Gastroesophageal sphincter (tissue), 4 donors: Measurements from ENCODE around the gene SDK1. TPM values are rescaled to one million over a fixed set of nuclear protein-coding genes. Genes with fewer than 3 reads are reported as not detected.

Experiments used
- ATAC-seq: fragments of 150-250 bp; one replicate; pipeline ENCODE4 v1.9.1; 2016; ENCODE audit warnings: mild to moderate bottlenecking, moderate library complexity
- H3K27ac ChIP-seq, 4 donors: fragments of 200-600 bp; sonication (generic) in 3 of 4; 1 replicate in 3 of 4; 2 replicates in 1 of 4; pipeline ENCODE4 v1.5.1; 2016 to 2019
- H3K27me3 ChIP-seq: fragments of 200-600 bp; sonication (generic); one replicate; pipeline ENCODE4 v1.5.1; 2019
- H3K36me3 ChIP-seq, 2 donors: fragments of 200-600 bp; sonication (generic); one replicate each; pipeline ENCODE4 v1.5.1; 2019; ENCODE audit warnings: control low read depth in 1 of 2
- H3K4me1 ChIP-seq, 3 donors: fragments of 200-600 bp; sonication (generic); 1 replicate in 2 of 3; 2 replicates in 1 of 3; pipeline ENCODE4 v1.5.1; 2016 to 2019; ENCODE audit warnings: control low read depth in 2 of 3
- H3K4me3 ChIP-seq, 2 donors: fragments of 200-600 bp; sonication (generic); one replicate each; pipeline ENCODE4 v1.5.1; 2019; ENCODE audit warnings: mild to moderate bottlenecking in 1 of 2, moderate library complexity in 1 of 2
- H3K9me3 ChIP-seq, 3 donors: fragments of 200-600 bp; sonication (generic); one replicate each; pipeline ENCODE4 v1.5.1; 2017 to 2019; ENCODE audit warnings: control low read depth in 2 of 3
- EP300 ChIP-seq: sonication (generic); formaldehyde crosslinking; IDR thresholded peaks from one replicate; pipeline ENCODE4 v1.6.1; 2017; ENCODE audit warnings: antibody characterized with exemption, mild to moderate bottlenecking
- POLR2A ChIP-seq, 2 donors: fragments of 450-650 bp; IDR thresholded peaks; one replicate each; pipeline ENCODE4 v1.6.1; 2017; ENCODE audit warnings: antibody characterized with exemption in 2 of 2, mild to moderate bottlenecking in 2 of 2, moderate library complexity in 1 of 2
- POLR2AphosphoS5 ChIP-seq: sonication (generic); formaldehyde crosslinking; IDR thresholded peaks from one replicate; pipeline ENCODE4 v1.6.1; 2017; ENCODE audit warnings: antibody characterized with exemption
- WGBS, 2 donors: methylation state at CpG; one replicate each; pipeline ENCODE4 v1.1.5; 2018; ENCODE audit warnings: low coverage in 1 of 2; 5-methylcytosine and 5-hydroxymethylcytosine counted together
- total RNA-seq, 4 donors: library from RNA; depleted of rRNA; stranded (reverse); fragments of >200 nt; gene quantifications; one replicate each; pipeline ENCODE4 v1.1.0, GENCODE V29; 2016
- TF ChIP-seq, protein P1 (sequence below), 4 experiments: fragments of 200-600 bp in 2 of 4; fragments of 450-650 bp in 2 of 4; sonication (generic) in 1 of 4; IDR thresholded peaks; one replicate each; pipeline ENCODE4 v1.5.1; 2017 to 2019; ENCODE audit warnings: antibody characterized with exemption in 4 of 4, mild to moderate bottlenecking in 2 of 4, moderate library complexity in 2 of 4

The SDK1 gene
- total RNA-seq, 4 donors from 2014 or later: 6.1 to 13.6 (median 8.7) TPM

DNA sequence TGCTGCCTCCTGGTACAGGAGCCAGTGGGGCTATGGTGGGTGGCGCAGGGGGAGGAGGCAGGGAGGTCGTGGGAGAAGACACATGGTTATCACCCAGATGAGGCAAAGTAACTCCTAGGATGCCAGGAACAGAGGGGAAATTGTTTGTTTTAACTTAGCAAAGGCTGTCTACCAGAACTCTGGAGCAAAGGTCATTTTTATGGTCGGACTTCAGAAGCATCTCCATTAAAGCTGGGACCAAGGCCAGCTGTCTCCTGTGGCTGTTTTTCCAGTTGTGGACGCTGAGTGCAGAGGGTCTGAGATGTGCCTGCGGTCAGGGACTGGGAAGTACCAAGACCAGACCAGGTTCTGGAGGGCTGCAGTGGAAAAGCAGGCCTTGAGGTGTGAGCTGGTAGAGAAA lies 855.1 kb downstream of the SDK1 start:
- no peak overlapping the region for H3K4me3 ChIP-seq
- no peaks in the 10 kb centered on the region for H3K27me3 ChIP-seq
- no peaks in the 10 kb centered on the region for H3K9me3 ChIP-seq
- ATAC-seq: no peak
- 80 to 90% methylated on average over 2 of the region's 5 CpGs for WGBS, 2 donors
- H3K4me1 ChIP-seq: peaks cover 0 to 9% (median 0%) of the 10 kb centered on the region in 3 donors
- H3K36me3 ChIP-seq: no peaks in the 10 kb centered on the region
- TF ChIP-seq POLR2AphosphoS5 (no peak), POLR2A (IDR thresholded peaks at IDR 0.05) (no peak), EP300 (no peak)
- TF ChIP-seq, protein P1, sequence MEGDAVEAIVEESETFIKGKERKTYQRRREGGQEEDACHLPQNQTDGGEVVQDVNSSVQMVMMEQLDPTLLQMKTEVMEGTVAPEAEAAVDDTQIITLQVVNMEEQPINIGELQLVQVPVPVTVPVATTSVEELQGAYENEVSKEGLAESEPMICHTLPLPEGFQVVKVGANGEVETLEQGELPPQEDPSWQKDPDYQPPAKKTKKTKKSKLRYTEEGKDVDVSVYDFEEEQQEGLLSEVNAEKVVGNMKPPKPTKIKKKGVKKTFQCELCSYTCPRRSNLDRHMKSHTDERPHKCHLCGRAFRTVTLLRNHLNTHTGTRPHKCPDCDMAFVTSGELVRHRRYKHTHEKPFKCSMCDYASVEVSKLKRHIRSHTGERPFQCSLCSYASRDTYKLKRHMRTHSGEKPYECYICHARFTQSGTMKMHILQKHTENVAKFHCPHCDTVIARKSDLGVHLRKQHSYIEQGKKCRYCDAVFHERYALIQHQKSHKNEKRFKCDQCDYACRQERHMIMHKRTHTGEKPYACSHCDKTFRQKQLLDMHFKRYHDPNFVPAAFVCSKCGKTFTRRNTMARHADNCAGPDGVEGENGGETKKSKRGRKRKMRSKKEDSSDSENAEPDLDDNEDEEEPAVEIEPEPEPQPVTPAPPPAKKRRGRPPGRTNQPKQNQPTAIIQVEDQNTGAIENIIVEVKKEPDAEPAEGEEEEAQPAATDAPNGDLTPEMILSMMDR (IDR thresholded peaks at IDR 0.05): no peak
- H3K27ac ChIP-seq: no peak overlapping the region

DNA sequence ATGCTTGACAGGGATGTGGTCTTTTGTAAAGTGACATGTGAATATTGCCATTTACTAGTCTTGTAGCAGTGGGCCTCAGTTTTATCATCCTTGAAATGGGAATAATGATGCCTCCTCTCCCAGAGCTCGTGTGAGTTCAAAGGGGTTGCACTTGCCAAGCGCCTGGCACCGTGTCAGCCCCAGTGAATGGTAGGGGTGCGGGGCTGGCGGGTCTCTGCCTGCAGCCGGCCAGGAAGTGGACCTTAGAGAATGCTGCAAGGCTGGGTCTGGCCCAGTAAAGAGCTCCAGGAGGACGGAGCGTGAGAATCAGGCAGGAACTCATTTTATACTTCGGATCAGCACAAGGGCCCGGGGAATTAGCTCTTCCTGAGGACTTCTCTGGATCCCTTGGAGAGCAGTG lies 856.6 kb downstream of the SDK1 start:
- no peak overlapping the region for H3K4me3 ChIP-seq
- no peak overlapping the region for H3K27ac ChIP-seq
- no peaks in the 10 kb centered on the region for H3K36me3 ChIP-seq
- no peaks in the 10 kb centered on the region for H3K27me3 ChIP-seq
- peaks cover 0 to 9% (median 0%) of the 10 kb centered on the region in 3 donors for H3K4me1 ChIP-seq
- no peak for ATAC-seq
- WGBS, 2 donors: 68% methylated on average over 4 of the region's 10 CpGs; no CpG with 5 or more reads in 1 of the 2 donors
- TF ChIP-seq POLR2A (IDR thresholded peaks at IDR 0.05): no peak
- TF ChIP-seq EP300: no peak
- TF ChIP-seq POLR2AphosphoS5: no peak
- TF ChIP-seq, protein P1 (IDR thresholded peaks at IDR 0.05): no peak
- no peaks in the 10 kb centered on the region for H3K9me3 ChIP-seq

DNA sequence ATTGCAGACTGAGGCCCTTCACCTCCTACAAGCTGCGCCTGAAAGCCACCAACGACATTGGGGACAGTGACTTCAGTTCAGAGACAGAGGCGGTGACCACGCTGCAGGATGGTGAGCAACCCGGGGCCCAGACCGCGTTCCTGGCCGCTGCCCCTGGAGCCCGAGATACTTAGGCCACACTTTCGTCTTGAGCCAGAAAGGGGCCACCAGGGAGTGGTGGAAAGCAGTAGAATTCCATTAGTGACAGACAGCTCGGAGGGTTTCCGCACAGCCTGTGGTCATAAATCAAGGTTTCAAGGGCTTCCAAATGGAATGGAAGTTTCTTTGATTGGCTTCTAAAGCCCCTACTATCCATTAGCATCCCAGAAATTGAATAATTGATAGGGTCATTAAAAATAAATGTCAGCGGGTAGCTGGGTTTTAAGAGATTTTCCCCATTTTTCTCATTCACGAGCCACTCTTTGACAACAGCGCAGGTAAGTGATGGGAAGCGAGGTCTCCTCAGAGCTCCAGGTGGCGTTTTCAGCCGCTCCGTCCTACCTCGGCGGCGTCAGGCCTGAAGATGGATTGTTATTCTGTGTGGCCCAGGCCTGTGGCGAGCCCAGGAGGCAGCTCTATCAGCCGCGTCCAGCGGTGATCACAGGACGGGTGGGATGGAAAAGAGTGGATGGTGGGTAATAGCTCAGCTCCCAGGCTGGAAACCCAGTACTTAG lies 857.5 kb downstream of the SDK1 start:
- ATAC-seq: no peak
- no peak overlapping the region for H3K4me3 ChIP-seq
- WGBS, 2 donors: 89 to 90% methylated on average over 2 to 15 of the region's 27 CpGs
- no peaks in the 10 kb centered on the region for H3K27me3 ChIP-seq
- H3K9me3 ChIP-seq: no peaks in the 10 kb centered on the region
- peaks cover 0 to 9% (median 0%) of the 10 kb centered on the region in 3 donors for H3K4me1 ChIP-seq
- H3K36me3 ChIP-seq: no peaks in the 10 kb centered on the region
- no peak for TF ChIP-seq POLR2A (IDR thresholded peaks at IDR 0.05)
- no peak for TF ChIP-seq EP300
- TF ChIP-seq, protein P1 (IDR thresholded peaks at IDR 0.05): no peak
- no peak for TF ChIP-seq POLR2AphosphoS5
- H3K27ac ChIP-seq: no peak overlapping the region

DNA sequence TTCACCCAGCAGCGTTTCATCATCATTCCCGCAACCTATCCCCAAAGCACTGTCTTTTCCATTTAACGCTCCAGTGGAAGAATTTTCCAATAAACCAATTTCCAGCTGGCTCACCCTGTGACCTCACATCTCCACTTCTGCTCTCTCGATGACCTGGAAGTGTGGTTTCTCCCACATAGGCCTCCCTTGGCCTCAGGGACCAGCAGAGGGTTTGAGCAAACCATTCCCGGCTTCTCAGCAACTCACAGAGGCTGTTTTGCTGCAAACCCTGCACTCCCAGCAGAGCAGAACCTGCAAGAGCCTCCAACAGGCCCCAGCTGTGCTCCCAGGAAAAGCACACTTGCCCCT lies 858.1 kb downstream of the SDK1 start:
- Histone ChIP-seq H3K27me3 (no peaks in the 10 kb centered on the region), H3K4me3 (no peak overlapping the region), H3K36me3 (no peaks in the 10 kb centered on the region), H3K4me1 (peaks cover 0 to 9% (median 0%) of the 10 kb centered on the region in 3 donors), H3K9me3 (no peaks in the 10 kb centered on the region), H3K27ac (no peak overlapping the region)
- ATAC-seq: no peak
- TF ChIP-seq, protein P1 (IDR thresholded peaks at IDR 0.05): no peak
- TF ChIP-seq EP300 (no peak), POLR2A (IDR thresholded peaks at IDR 0.05) (no peak), POLR2AphosphoS5 (no peak)
- 73% methylated on average over 4 of the region's 5 CpGs; no CpG with 5 or more reads in 1 of the 2 donors for WGBS, 2 donors
